Stimulated activated naive CD4-positive, alpha-beta T cell treated with Interleukin-2 at 50 U/mL for 16 hours (primary cell): ENCODE measurements around the gene HS3ST3A1.
"Not testable (repeated sequence)": the region's sequence is repeated elsewhere in the genome, so short reads cannot be mapped to it uniquely, and the experiment has no call there.

Source experiments
- DNase-seq: peaks from one replicate; lab custom pipeline; 2025; lab: John Stamatoyannopoulos, UW

The HS3ST3A1 gene

DNA sequence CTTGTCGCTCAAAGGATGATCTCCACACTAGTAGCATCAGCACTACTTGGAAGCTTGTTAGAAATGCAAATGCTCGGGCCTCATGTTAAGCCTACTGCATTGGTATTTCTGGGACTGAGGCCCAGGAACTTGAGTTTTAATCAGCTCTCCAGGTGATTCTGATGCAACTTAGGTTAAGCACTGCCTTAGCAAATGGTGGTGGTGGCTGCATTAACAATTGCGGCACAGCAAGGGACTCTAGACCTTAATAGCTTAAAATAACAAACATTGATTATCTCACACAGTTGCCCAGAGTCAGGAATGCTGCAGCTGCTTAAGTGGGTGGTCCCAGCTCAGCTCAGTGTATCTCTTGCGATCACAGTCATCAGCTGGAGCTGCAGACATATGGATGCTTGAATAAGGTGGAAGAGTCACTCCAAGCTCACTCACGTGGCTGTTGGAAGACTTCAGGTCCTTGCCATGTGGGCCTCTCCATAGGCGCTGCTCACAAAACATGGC lies 25.8 kb downstream of the HS3ST3A1 start:
- no peak for DNase-seq

GRCh38 chr17:13575466-13575865 lies 26.3 kb downstream of the HS3ST3A1 start:
- no peak for DNase-seq

DNA sequence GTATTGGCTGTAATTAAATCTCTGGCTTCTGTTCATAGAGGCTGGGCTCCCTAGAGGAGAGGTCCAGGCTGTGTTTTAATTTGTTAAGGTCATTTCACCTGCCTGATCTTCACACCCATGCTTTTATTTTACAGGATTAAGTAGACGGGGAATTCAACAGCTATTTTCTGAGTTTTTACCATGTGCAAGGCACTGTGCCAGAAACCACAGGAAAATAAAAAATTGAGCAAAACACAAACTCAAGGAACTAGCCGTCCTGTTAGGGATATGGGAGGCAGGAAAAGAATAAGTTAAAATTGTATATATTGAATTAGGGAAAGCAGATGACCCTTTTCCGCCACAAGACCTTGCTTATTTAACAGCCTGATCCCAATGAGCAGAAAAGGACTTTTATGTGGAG lies 29.1 kb downstream of the HS3ST3A1 start:
- DNase-seq: no peak

DNA sequence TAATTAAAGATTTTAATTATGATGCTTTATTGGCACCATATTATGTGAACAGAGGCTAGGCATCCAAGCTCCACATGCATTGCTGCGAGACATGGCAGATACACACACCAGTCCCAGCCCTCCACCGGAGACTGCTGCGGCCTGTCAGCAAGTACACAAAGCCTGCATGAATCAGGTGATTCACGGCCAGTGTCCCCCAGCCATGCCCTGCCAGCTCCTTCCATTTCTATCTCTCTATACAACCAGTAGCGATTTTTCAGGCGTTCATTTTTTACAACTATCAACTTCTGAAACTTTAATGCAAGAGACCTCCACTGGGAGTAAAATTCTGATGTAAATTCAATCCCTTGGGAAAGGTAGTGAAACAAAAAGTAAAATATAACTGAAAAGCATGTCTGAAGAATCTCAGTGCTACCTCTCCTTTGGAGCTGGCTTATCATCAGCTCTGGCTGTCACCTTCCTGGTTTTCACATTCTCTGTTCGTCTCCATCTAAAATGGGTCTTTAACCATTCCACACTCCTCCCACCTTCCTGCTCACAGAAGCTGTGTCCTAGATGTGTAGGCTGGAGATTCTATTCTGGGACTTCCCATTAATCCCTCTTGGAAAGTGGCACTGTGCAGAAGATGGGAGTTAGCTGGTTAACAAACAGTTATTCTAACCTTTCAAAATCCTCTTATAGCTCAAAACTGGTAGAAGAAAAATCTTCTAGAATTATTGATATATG lies 32.2 kb downstream of the HS3ST3A1 start:
- no peak for DNase-seq

DNA sequence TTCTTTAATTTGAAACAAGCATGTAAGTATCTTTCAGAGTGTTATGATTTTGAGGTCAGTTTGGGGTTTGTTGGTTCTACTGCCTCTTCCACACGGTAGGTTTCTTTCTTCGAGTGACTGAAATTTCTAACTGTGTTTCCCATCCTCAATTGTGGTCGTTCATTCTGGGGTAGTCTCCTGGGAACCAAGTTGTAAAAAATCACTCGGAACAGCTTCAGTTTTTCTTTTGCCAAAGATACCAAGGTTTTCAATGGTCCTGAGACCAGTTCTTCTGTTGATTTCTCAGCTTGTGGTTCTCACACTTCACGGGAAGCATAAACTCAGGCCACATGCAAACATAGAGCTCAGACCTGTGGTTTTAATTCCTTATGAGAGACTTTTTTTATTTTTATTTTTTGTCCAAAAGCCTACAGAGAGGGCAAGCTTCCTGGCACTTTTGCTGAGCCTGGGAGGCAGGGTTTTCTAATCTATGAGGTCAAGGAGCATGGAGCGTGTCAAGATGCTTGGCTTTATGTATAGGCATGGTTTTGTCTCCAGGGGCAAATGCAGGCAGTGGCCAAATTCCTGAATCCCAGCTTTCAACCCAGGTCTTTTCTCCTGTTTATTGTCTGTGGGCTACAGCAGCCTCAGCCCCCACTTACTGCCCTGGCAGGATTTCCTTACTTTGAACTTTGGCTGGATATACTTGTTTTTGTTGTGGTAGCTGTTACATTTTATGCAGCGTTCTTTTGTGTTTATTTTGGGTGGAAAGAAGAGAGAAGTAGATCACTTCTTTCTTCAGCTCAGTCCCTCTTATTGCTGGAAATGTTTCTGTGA lies 32.9 kb downstream of the HS3ST3A1 start:
- DNase-seq: no peak

- DNase-seq: no peak
Measured at GRCh38 chr17:13563866-13564265, 37.9 kb downstream of the HS3ST3A1 start.

DNA sequence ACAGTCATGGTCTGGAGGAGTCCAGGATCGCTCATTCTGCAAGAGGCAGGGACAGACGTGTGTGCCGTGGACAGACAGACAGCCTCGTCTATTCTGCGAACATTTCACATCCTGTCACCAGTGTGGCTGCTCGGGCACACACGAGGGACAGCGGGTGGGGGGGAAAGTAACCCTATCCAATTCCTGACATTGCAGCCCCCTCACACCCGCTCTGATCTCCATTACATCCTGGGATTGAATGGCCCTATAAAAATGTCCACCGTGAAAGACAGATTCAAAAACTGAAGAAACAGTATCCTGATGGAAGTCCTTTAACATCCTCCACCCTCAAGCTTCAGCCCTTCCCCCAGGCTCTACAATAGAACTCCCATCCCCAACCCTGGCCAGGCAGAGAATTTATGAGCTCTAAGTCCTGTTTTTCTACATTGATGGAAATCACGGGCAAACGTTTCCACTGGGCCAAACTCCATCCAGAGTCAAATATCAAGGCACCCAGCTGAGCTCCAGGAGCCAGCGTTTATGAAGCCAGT lies 39.4 kb downstream of the HS3ST3A1 start:
- no peak for DNase-seq

GRCh38 chr17:13561606-13562270 lies 40.0 kb downstream of the HS3ST3A1 start:
- no peak for DNase-seq

DNA sequence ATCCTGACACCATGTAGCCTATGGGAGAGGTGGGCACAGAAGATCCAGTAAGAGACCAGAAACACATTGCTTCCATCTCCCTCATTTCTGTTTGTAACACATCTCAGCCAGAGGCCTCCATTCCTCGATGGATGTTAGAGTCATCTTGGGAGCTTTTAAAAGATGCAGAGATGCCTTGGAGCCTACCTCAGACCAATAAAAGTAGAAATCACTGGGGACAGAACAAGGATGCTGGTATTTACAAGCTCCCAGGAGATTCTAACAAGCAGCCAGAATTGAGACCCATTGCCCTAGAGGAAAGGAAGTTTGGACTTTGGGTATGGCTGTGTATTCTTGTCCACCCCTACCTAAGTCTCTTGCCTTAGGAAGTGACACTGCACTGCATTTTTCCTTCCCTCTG lies 40.8 kb downstream of the HS3ST3A1 start:
- no peak for DNase-seq

DNA sequence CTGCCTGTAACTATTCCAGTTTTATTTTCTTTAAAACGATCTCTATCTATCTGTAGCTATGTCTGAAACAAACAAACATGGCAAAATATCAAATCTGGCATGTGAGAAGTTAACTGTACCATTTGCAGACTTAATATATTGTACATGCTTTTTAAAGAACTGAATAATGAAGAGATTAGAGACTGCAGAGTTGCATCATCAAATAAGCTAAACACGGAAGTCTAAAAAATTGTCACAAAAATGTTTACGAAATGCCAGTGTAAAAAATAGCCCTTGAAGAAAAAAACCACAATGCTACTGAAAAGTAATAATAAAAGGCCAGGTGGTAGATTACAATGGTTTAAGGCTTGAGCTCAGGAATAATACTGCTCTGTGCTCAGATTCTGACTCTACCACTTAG lies 43.1 kb downstream of the HS3ST3A1 start:
- DNase-seq: no peak

DNA sequence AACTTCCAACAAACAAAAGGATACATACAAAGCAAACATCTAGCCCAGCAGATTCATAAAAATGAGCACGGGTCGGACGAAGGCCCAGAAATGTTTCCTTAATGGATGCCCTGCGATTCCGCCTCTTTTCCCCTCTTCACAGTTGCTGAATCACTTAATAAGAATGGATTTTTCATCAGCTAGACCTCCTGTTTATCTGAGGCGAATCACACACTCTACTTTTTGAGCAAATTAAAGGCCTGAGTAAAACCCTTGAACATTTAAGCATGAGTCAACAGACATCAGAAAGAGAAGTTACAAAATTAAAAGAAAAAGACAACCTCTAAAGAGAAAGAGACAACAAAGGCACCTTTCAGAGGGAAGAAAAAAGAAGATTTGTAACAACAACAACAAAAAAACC lies 44.7 kb downstream of the HS3ST3A1 start:
- DNase-seq: no peak

DNA sequence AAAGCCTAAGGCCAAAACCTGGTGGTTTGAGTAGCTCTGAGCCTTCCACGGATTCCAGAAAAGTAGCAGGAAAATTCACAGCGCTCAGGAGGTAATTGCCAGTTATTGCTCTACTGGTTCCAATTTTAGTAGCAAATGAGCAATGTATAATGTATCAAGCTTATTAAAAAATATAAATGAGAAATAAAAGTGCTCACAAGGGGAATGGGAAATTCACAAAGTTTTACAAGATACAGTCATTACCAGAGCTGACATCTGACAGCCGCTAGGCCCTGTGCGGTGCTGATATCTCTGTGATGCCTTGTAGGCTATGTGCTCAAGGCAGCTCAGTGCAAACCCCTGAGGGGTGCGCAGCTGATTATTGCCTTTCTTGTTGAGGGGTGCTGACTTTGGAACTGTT lies 47.5 kb downstream of the HS3ST3A1 start:
- no peak for DNase-seq

GRCh38 chr17:13550291-13550690 lies 51.4 kb downstream of the HS3ST3A1 start:
- DNase-seq: no peak

- DNase-seq: not testable (repeated sequence)
Measured at GRCh38 chr17:13548576-13548975, 53.2 kb downstream of the HS3ST3A1 start.

DNA sequence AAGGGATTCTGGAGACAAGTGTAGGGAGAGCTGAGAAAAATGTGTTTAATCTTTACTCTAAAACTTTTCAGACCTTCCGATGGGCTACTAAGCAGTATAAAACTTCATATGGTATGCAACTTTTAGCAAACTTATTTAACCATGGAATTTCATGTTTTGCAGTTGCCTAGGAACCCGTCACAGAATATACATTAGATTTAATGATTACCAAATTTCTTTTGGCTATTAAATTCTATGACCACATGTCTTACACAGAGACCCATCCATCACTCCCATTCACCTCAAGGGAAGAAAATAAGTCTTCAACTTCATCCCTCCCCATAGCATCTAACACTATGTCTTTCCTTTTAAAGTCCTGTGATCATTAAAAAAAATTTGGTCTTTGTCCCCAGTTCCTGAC lies 54.9 kb downstream of the HS3ST3A1 start:
- DNase-seq: no peak

GRCh38 chr17:13545941-13546340 lies 55.8 kb downstream of the HS3ST3A1 start:
- DNase-seq: no peak

DNA sequence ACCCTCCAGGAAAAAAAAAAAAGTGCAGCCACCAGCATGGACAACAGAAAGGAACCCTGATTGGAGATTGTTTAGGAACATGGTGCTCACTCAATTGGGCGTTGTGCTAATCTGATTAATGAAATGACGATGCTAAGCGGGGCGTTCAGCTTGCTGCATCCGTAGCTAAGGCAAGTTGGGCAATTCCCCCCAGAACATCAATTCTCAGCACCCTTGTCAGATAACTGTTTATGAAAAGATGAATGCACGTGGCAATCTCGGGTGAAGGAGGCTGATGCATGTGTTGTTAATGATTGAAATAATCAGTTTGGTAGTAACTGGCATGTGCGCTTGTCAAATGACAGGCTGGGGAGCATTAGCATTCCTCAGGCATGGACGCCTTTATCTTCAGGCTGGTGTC lies 57.0 kb downstream of the HS3ST3A1 start:
- DNase-seq: no peak

DNA sequence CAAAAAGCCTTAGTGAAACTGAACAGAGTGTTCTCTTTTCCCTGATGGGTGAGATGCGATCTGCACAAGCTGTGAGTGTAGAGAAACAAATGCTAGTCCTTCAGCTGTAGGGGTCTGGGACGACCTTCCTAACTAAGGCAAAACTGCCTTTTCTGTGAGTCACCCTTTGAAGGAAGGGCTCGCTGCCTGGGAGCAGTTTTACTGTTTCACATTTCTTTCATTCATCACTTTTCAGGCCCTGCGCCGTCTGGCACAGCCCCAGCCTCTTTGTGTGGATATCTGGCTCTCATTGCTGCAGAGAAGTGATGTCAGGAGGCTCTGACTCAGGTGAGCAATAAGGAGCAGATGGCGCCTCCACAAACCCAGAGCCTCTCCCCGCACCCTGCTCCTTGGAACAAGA lies 57.4 kb downstream of the HS3ST3A1 start:
- DNase-seq: no peak

- no peak for DNase-seq
Measured at GRCh38 chr17:13542636-13543035, 59.1 kb downstream of the HS3ST3A1 start.

DNA sequence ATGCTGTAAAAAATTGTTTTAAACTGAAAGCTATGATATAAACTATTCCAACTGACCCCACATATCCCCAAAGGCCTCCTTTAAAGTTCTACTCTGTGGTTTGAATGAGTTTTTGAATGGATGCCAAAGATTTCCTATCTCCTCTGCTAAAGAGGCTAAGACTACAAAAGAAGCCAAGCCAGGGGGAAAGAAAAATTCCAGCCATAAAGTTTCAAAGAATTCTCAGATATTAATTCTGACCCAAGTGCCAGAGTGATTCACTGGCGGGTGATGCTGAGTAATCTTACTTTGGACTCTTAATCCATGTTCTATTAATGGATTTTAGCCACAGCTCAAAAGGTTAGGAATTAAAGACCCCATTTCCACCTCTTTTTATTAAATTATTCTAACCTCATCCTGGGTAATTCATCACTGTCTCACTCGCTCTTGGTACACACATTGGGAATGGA lies 60.7 kb downstream of the HS3ST3A1 start:
- DNase-seq: no peak

GRCh38 chr17:13540546-13540945 lies 61.2 kb downstream of the HS3ST3A1 start:
- DNase-seq: no peak

GRCh38 chr17:13539421-13539820 lies 62.3 kb downstream of the HS3ST3A1 start:
- DNase-seq: no peak
